ENCODE measurements around the gene DFFB.

The DFFB gene

DNA sequence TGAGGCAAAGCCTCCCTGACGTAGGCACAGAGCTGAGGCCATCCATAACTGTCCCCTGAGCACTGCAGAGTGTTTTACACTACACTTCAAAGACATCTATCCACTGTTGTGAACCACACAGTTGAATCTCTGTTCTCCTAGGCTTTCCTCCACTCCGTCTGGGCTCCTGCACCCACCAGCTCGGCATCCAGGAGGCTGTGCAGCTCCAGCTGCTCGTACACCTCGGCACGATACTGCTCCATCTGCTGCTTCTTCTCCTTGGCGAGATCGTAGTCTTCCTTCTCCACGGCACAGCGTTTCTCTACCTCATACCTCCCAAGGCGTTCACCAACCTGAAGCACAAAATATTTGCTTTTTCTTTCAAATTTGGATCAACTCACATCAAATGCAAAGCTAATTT is 18.5 kb upstream of the DFFB start:
- H3K9me3 ChIP-seq (ENCODE audit: insufficient read depth, low read depth, low read length) = no peaks in the 10 kb centered on the region
- no peaks in the 10 kb centered on the region for H3K27me3 ChIP-seq (ENCODE audit: insufficient read depth, low read length, poor library complexity, severe bottlenecking)
- H3K9me2 ChIP-seq (replicated peaks; ENCODE audit: low read depth, low read length) = no peaks in the 10 kb centered on the region
- H3F3A ChIP-seq (ENCODE audit: low read depth) = no peaks in the 10 kb centered on the region
- no peaks in the 10 kb centered on the region for H3K79me2 ChIP-seq (ENCODE audit: insufficient read depth, low read length)
- no peak overlapping the region for H2AFZ ChIP-seq (ENCODE audit: low read length)
- H3K9ac ChIP-seq (ENCODE audit: low read depth, low read length, poor library complexity, severe bottlenecking) = no peak overlapping the region
- no peaks in the 10 kb centered on the region for H3K4me1 ChIP-seq (ENCODE audit: insufficient read depth, low read length, poor library complexity, severe bottlenecking)
- H3K4me2 ChIP-seq (ENCODE audit: low read depth, low read length, poor library complexity, severe bottlenecking) = no peak overlapping the region
- peaks cover 10% of the 10 kb centered on the region; the same call in 1 of the 2 replicates for H3K36me3 ChIP-seq (ENCODE audit: insufficient read depth, low read length)
- no peak overlapping the region for H3K4me3 ChIP-seq (ENCODE audit: low read length, poor library complexity, severe bottlenecking)
- H4K20me1 ChIP-seq (ENCODE audit: insufficient read depth, low read length, poor library complexity, severe bottlenecking) = no peaks in the 10 kb centered on the region
- no peak for TF ChIP-seq EZH2phosphoT487 (IDR thresholded peaks at IDR 0.05; ENCODE audit: borderline replicate concordance)
- TF ChIP-seq, protein P1, sequence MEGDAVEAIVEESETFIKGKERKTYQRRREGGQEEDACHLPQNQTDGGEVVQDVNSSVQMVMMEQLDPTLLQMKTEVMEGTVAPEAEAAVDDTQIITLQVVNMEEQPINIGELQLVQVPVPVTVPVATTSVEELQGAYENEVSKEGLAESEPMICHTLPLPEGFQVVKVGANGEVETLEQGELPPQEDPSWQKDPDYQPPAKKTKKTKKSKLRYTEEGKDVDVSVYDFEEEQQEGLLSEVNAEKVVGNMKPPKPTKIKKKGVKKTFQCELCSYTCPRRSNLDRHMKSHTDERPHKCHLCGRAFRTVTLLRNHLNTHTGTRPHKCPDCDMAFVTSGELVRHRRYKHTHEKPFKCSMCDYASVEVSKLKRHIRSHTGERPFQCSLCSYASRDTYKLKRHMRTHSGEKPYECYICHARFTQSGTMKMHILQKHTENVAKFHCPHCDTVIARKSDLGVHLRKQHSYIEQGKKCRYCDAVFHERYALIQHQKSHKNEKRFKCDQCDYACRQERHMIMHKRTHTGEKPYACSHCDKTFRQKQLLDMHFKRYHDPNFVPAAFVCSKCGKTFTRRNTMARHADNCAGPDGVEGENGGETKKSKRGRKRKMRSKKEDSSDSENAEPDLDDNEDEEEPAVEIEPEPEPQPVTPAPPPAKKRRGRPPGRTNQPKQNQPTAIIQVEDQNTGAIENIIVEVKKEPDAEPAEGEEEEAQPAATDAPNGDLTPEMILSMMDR (conservative IDR thresholded peaks at IDR 0.05; ENCODE audit: low read length) = no peak

DNA sequence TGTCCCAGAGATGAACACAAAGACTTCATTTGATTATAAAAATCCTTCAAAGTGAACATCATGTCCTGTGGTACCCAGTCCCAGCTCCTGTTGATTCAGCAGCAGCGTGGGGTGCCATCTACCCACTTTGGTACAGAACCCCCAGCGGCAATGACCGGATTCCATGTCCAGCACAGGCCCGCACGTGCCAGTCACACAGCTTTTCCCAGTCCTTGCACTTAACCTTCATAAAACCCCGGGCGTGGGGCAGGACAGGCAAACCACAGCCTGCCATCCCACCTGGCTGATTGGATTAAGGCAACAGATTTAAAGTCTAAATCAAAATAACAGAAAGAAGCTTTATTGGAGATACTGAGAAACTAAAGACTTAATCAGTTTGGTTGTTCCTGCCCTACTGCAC is 15.8 kb upstream of the DFFB start:
- Histone ChIP-seq H2AFZ (ENCODE audit: low read length) (no peak overlapping the region), H3K4me3 (ENCODE audit: low read length, poor library complexity, severe bottlenecking) (no peak overlapping the region), H3K9ac (ENCODE audit: low read depth, low read length, poor library complexity, severe bottlenecking) (no peak overlapping the region), H3K4me2 (ENCODE audit: low read depth, low read length, poor library complexity, severe bottlenecking) (no peak overlapping the region), H3K9me3 (ENCODE audit: insufficient read depth, low read depth, low read length) (no peaks in the 10 kb centered on the region), H3F3A (ENCODE audit: low read depth) (no peaks in the 10 kb centered on the region), H3K79me2 (ENCODE audit: insufficient read depth, low read length) (no peaks in the 10 kb centered on the region), H3K9me2 (replicated peaks; ENCODE audit: low read depth, low read length) (no peaks in the 10 kb centered on the region), H3K36me3 (ENCODE audit: insufficient read depth, low read length) (peaks cover 14% of the 10 kb centered on the region; the same call in 1 of the 2 replicates), H4K20me1 (ENCODE audit: insufficient read depth, low read length, poor library complexity, severe bottlenecking) (no peaks in the 10 kb centered on the region), H3K4me1 (ENCODE audit: insufficient read depth, low read length, poor library complexity, severe bottlenecking) (no peaks in the 10 kb centered on the region), H3K27me3 (ENCODE audit: insufficient read depth, low read length, poor library complexity, severe bottlenecking) (no peaks in the 10 kb centered on the region)
- TF ChIP-seq, protein P1 (conservative IDR thresholded peaks at IDR 0.05; ENCODE audit: low read length) = no peak
- no peak for TF ChIP-seq EZH2phosphoT487 (IDR thresholded peaks at IDR 0.05; ENCODE audit: borderline replicate concordance)

DNA sequence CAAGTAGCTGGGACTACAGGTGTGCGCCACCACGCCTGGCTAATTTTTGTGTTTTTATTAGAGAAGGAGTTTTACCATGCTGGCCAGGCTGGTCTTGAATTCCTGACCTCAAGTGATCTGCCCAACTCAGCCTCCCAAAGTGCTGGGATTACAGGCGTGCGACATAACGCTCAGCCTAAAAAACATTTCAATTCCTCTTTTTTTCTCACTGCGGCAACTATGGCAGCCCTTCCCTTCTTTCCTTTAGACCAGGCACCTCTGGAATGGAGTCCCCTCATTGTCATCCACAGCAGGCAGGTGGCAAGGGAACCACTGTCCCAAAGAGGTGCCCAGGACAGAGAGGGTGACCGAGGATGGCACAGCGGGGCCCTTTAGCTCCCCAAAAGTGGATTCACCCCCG is 14.4 kb upstream of the DFFB start:
- Histone ChIP-seq H3K4me1 (ENCODE audit: insufficient read depth, low read length, poor library complexity, severe bottlenecking) (no peaks in the 10 kb centered on the region), H3K9me3 (ENCODE audit: insufficient read depth, low read depth, low read length) (no peaks in the 10 kb centered on the region), H4K20me1 (ENCODE audit: insufficient read depth, low read length, poor library complexity, severe bottlenecking) (no peaks in the 10 kb centered on the region), H3K4me3 (ENCODE audit: low read length, poor library complexity, severe bottlenecking) (no peak overlapping the region), H3K79me2 (ENCODE audit: insufficient read depth, low read length) (no peaks in the 10 kb centered on the region), H2AFZ (ENCODE audit: low read length) (no peak overlapping the region), H3K27me3 (ENCODE audit: insufficient read depth, low read length, poor library complexity, severe bottlenecking) (no peaks in the 10 kb centered on the region), H3K9ac (ENCODE audit: low read depth, low read length, poor library complexity, severe bottlenecking) (no peak overlapping the region), H3F3A (ENCODE audit: low read depth) (no peaks in the 10 kb centered on the region), H3K4me2 (ENCODE audit: low read depth, low read length, poor library complexity, severe bottlenecking) (no peak overlapping the region), H3K9me2 (replicated peaks; ENCODE audit: low read depth, low read length) (no peaks in the 10 kb centered on the region), H3K36me3 (ENCODE audit: insufficient read depth, low read length) (peaks cover 17% of the 10 kb centered on the region; the same call in 1 of the 2 replicates)
- TF ChIP-seq, protein P1 (conservative IDR thresholded peaks at IDR 0.05; ENCODE audit: low read length) = no peak
- TF ChIP-seq EZH2phosphoT487 (IDR thresholded peaks at IDR 0.05; ENCODE audit: borderline replicate concordance) = no peak
